HepG2 (cell line): ENCODE results near the gene CDH23. TPM values are rescaled to one million over a fixed set of nuclear protein-coding genes. Genes with fewer than 3 reads are reported as not detected.

Experiments used
- CBX5 ChIP-seq: sonication (generic); formaldehyde crosslinking; IDR thresholded peaks from 2 replicates; pipeline ENCODE4 v1.4.0; 2020; ENCODE audit warnings: missing genetic modification reagents, borderline replicate concordance
- IKZF4 ChIP-seq: sonication (generic); formaldehyde crosslinking; IDR thresholded peaks from 2 replicates; pipeline ENCODE4 v1.5.1; 2020; ENCODE audit warnings: borderline replicate concordance, mild to moderate bottlenecking, low read depth, missing genetic modification reagents; ENCODE audit errors: not compliant biosample characterization
- MAFK ChIP-seq, 2 experiments: IDR thresholded peaks in 1 of 2; conservative IDR thresholded peaks in 1 of 2; 2 replicates each; pipeline ENCODE4 v1.6.1; 2011; ENCODE audit warnings: improper control_type of control experiment in 2 of 2, low read length in 2 of 2
- MEIS2 ChIP-seq: sonication (generic); formaldehyde crosslinking; IDR thresholded peaks from 2 replicates; pipeline ENCODE4 v1.9.0; 2021; ENCODE audit warnings: mild to moderate bottlenecking, missing genetic modification reagents
- RBM22 ChIP-seq: fragments of 200-400 bp; formaldehyde crosslinking; optimal IDR thresholded peaks from 2 replicates; pipeline ENCODE3; 2017; ENCODE audit warnings: mild to moderate bottlenecking, low read length, moderate library complexity
- STAG1 ChIP-seq: sonication (generic); formaldehyde crosslinking; IDR thresholded peaks from 2 replicates; pipeline ENCODE4 v1.4.0; 2020; ENCODE audit warnings: missing genetic modification reagents
- TEAD3 ChIP-seq: optimal IDR thresholded peaks from 2 replicates; pipeline ENCODE3; 2016; ENCODE audit warnings: borderline replicate concordance
- ZNF572 ChIP-seq: sonication (generic); formaldehyde crosslinking; IDR thresholded peaks from 2 replicates; pipeline ENCODE4 v1.5.1; 2020; ENCODE audit warnings: mild to moderate bottlenecking, missing genetic modification reagents
- polyA plus RNA-seq, 8 experiments: library from polyadenylated mRNA; depleted of rRNA in 3 of 8; stranded (reverse) in 7 of 8; unstranded in 1 of 8; fragments of >200 nt; fragmentation: Illumina TruSeq in 4 of 8; extraction: Trizol in 4 of 8; gene quantifications; 2 replicates each; pipeline versions ENCODE4 v1.2.1 to v1.2.3, GENCODE V29; 2011 to 2016; ENCODE audit warnings: low read depth in 4 of 8, missing spikeins in 1 of 8, mixed read lengths in 1 of 8; ENCODE audit not compliant: insufficient read depth in 1 of 8
- total RNA-seq, 5 experiments: library from RNA; depleted of rRNA; stranded (reverse); fragments of >200 nt; fragmentation: Illumina TruSeq; extraction: Trizol; gene quantifications; 2 replicates each; pipeline ENCODE4 v1.2.3, GENCODE V29; 2016; ENCODE audit warnings: low read depth in 1 of 5
- TF ChIP-seq, protein P1 (sequence below): sonication (generic); formaldehyde crosslinking; IDR thresholded peaks from 2 replicates; pipeline ENCODE4 v1.9.0; 2022; ENCODE audit warnings: missing genetic modification reagents, mild to moderate bottlenecking, borderline replicate concordance
- TF ChIP-seq, protein P2 (sequence below): sonication (generic); formaldehyde crosslinking; IDR thresholded peaks from 2 replicates; pipeline ENCODE4 v1.4.0; 2020; ENCODE audit warnings: missing genetic modification reagents
- TF ChIP-seq, protein P3 (sequence below): IDR thresholded peaks from 2 replicates; pipeline ENCODE4 v1.6.1; 2012; ENCODE audit warnings: inconsistent platforms
- TF ChIP-seq, protein P4 (sequence below): sonication (generic); formaldehyde crosslinking; IDR thresholded peaks from 2 replicates; pipeline ENCODE4 v1.4.0; 2020; ENCODE audit warnings: low read depth, missing genetic modification reagents
- TF ChIP-seq, protein P5 (sequence below): sonication (generic); formaldehyde crosslinking; IDR thresholded peaks from 2 replicates; pipeline ENCODE4 v1.4.0; 2020; ENCODE audit warnings: missing genetic modification reagents
- TF ChIP-seq, protein P6 (sequence below): sonication (generic); formaldehyde crosslinking; conservative IDR thresholded peaks from 2 replicates; pipeline ENCODE4 v1.4.0; 2020; ENCODE audit warnings: missing genetic modification reagents
- TF ChIP-seq, protein P7 (sequence below): sonication (generic); formaldehyde crosslinking; IDR thresholded peaks from 2 replicates; pipeline ENCODE4 v1.8.0; 2022; ENCODE audit warnings: missing genetic modification reagents, mild to moderate bottlenecking, borderline replicate concordance

The CDH23 gene
- total and polyA plus RNA-seq, 2 of the 13 experiments (the other 11 are each of a cell fraction or from before 2014, with no cell fraction given), result 0.13 TPM; not detected in 1

DNA sequence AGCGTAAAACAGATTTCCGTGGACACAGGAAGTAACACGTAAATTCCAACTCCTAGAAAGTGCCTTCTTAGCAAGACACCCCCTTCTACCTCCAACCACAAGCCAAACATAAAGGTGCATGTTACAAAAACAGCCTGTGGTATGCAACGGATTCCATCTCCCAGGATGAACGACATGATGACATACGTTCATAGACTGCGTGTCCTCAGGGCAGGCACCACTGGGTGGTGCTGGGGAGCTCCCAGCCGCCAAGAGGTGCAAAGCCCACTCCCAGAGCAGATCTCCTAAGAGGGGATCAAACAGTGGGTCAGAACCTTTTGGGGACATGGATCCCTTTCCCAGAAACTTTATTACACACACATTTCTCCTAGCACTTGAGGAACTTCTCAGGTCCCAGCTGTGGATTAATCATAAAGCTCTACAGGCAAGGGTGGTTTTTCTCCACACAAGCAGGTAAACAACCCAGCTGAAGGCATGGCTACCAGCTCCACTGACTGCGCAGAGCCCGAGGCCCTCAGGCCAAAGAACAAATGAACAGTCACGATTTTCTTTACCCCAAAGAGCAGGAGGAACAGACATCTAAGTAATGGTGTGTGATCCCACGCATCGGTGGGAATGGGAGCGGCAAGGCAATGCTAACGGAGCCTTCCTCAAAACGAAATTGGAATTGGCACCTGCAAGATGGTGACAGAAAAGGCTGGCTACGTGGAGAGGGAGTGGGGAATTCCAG lies 440.5 kb downstream of the CDH23 start (continued):
- TF ChIP-seq, protein P1, sequence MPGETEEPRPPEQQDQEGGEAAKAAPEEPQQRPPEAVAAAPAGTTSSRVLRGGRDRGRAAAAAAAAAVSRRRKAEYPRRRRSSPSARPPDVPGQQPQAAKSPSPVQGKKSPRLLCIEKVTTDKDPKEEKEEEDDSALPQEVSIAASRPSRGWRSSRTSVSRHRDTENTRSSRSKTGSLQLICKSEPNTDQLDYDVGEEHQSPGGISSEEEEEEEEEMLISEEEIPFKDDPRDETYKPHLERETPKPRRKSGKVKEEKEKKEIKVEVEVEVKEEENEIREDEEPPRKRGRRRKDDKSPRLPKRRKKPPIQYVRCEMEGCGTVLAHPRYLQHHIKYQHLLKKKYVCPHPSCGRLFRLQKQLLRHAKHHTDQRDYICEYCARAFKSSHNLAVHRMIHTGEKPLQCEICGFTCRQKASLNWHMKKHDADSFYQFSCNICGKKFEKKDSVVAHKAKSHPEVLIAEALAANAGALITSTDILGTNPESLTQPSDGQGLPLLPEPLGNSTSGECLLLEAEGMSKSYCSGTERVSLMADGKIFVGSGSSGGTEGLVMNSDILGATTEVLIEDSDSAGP (CRISPR knock-in tag), result 0 out of 2 replicates have a peak, but pooled peaks have one; percentile 10
- TF ChIP-seq TEAD3 (peak; percentile 70), IKZF4 (no peak), MAFK (conservative IDR thresholded peaks at IDR 0.05 in 1 of 2, IDR thresholded peaks at IDR 0.05 in 1 of 2; ENCODE audit: low read length in 2 of 2) (no peak), ZNF572 (no peak), STAG1 (CRISPR knock-in tag) (peak; percentile 59), RBM22 (no peak), CBX5 (peak; percentile 45; the same call in 1 of the 2 replicates), MEIS2 (CRISPR knock-in tag) (no peak)
- TF ChIP-seq, protein P2, sequence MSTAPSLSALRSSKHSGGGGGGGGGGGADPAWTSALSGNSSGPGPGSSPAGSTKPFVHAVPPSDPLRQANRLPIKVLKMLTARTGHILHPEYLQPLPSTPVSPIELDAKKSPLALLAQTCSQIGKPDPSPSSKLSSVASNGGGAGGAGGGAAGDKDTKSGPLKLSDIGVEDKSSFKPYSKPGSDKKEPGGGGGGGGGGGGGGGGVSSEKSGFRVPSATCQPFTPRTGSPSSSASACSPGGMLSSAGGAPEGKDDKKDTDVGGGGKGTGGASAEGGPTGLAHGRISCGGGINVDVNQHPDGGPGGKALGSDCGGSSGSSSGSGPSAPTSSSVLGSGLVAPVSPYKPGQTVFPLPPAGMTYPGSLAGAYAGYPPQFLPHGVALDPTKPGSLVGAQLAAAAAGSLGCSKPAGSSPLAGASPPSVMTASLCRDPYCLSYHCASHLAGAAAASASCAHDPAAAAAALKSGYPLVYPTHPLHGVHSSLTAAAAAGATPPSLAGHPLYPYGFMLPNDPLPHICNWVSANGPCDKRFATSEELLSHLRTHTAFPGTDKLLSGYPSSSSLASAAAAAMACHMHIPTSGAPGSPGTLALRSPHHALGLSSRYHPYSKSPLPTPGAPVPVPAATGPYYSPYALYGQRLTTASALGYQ (CRISPR knock-in tag), result no peak
- TF ChIP-seq, protein P3, sequence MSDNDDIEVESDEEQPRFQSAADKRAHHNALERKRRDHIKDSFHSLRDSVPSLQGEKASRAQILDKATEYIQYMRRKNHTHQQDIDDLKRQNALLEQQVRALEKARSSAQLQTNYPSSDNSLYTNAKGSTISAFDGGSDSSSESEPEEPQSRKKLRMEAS, result peak; percentile 14; the same call in 1 of the 2 replicates
- TF ChIP-seq, protein P4, sequence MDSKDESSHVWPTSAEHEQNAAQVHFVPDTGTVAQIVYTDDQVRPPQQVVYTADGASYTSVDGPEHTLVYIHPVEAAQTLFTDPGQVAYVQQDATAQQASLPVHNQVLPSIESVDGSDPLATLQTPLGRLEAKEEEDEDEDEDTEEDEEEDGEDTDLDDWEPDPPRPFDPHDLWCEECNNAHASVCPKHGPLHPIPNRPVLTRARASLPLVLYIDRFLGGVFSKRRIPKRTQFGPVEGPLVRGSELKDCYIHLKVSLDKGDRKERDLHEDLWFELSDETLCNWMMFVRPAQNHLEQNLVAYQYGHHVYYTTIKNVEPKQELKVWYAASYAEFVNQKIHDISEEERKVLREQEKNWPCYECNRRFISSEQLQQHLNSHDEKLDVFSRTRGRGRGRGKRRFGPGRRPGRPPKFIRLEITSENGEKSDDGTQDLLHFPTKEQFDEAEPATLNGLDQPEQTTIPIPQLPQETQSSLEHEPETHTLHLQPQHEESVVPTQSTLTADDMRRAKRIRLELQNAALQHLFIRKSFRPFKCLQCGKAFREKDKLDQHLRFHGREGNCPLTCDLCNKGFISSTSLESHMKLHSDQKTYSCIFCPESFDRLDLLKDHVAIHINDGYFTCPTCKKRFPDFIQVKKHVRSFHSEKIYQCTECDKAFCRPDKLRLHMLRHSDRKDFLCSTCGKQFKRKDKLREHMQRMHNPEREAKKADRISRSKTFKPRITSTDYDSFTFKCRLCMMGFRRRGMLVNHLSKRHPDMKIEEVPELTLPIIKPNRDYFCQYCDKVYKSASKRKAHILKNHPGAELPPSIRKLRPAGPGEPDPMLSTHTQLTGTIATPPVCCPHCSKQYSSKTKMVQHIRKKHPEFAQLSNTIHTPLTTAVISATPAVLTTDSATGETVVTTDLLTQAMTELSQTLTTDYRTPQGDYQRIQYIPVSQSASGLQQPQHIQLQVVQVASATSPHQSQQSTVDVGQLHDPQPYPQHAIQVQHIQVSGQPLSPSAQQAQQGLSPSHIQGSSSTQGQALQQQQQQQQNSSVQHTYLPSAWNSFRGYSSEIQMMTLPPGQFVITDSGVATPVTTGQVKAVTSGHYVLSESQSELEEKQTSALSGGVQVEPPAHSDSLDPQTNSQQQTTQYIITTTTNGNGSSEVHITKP, result no peak
- TF ChIP-seq, protein P5, sequence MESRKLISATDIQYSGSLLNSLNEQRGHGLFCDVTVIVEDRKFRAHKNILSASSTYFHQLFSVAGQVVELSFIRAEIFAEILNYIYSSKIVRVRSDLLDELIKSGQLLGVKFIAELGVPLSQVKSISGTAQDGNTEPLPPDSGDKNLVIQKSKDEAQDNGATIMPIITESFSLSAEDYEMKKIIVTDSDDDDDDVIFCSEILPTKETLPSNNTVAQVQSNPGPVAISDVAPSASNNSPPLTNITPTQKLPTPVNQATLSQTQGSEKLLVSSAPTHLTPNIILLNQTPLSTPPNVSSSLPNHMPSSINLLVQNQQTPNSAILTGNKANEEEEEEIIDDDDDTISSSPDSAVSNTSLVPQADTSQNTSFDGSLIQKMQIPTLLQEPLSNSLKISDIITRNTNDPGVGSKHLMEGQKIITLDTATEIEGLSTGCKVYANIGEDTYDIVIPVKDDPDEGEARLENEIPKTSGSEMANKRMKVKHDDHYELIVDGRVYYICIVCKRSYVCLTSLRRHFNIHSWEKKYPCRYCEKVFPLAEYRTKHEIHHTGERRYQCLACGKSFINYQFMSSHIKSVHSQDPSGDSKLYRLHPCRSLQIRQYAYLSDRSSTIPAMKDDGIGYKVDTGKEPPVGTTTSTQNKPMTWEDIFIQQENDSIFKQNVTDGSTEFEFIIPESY (CRISPR knock-in tag), result peak; percentile 99
- TF ChIP-seq, protein P6, sequence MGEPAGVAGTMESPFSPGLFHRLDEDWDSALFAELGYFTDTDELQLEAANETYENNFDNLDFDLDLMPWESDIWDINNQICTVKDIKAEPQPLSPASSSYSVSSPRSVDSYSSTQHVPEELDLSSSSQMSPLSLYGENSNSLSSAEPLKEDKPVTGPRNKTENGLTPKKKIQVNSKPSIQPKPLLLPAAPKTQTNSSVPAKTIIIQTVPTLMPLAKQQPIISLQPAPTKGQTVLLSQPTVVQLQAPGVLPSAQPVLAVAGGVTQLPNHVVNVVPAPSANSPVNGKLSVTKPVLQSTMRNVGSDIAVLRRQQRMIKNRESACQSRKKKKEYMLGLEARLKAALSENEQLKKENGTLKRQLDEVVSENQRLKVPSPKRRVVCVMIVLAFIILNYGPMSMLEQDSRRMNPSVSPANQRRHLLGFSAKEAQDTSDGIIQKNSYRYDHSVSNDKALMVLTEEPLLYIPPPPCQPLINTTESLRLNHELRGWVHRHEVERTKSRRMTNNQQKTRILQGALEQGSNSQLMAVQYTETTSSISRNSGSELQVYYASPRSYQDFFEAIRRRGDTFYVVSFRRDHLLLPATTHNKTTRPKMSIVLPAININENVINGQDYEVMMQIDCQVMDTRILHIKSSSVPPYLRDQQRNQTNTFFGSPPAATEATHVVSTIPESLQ (CRISPR knock-in tag), result no peak
- TF ChIP-seq, protein P7, sequence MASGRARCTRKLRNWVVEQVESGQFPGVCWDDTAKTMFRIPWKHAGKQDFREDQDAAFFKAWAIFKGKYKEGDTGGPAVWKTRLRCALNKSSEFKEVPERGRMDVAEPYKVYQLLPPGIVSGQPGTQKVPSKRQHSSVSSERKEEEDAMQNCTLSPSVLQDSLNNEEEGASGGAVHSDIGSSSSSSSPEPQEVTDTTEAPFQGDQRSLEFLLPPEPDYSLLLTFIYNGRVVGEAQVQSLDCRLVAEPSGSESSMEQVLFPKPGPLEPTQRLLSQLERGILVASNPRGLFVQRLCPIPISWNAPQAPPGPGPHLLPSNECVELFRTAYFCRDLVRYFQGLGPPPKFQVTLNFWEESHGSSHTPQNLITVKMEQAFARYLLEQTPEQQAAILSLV (CRISPR knock-in tag), result no peak
